Liver (tissue), 3 donors: ENCODE results near the gene CREB3L1.

Experiments used
- CTCF ChIP-seq: fragments of 150-350 bp; IDR thresholded peaks from 2 replicates; pipeline ENCODE4 v1.5.1; 2017; ENCODE audit warnings: improper control_type of control experiment, low read depth, low read length; ENCODE audit not compliant: missing input control
- FOXA1 ChIP-seq: IDR thresholded peaks from 2 replicates; pipeline ENCODE4 v1.6.1; 2016; ENCODE audit warnings: antibody characterized with exemption
- GABPA ChIP-seq, 2 donors: IDR thresholded peaks in 1 of 2; conservative IDR thresholded peaks in 1 of 2; 2 replicates each; pipeline ENCODE4 v1.6.1; 2016; ENCODE audit warnings: antibody characterized with exemption in 2 of 2, mild to moderate bottlenecking in 1 of 2, moderate library complexity in 1 of 2
- HNF4G ChIP-seq: IDR thresholded peaks from 2 replicates; pipeline ENCODE4 v1.6.1; 2016; ENCODE audit warnings: antibody characterized with exemption
- JUND ChIP-seq, 2 donors: IDR thresholded peaks; 2 replicates each; pipeline ENCODE4 v1.6.1; 2016; ENCODE audit warnings: antibody characterized with exemption in 2 of 2
- MAX ChIP-seq: IDR thresholded peaks from 2 replicates; pipeline ENCODE4 v1.6.1; 2016; ENCODE audit warnings: antibody characterized with exemption
- RAD21 ChIP-seq, 2 donors: IDR thresholded peaks; 2 replicates each; pipeline ENCODE4 v1.6.1; 2016; ENCODE audit warnings: antibody characterized with exemption in 2 of 2, mild to moderate bottlenecking in 2 of 2
- REST ChIP-seq: IDR thresholded peaks from 2 replicates; pipeline ENCODE4 v1.6.1; 2016; ENCODE audit warnings: antibody characterized with exemption, mild to moderate bottlenecking
- TAF1 ChIP-seq: conservative IDR thresholded peaks from 2 replicates; pipeline ENCODE4 v1.6.1; 2016; ENCODE audit warnings: antibody characterized with exemption, mild to moderate bottlenecking
- YY1 ChIP-seq: IDR thresholded peaks from 2 replicates; pipeline ENCODE4 v1.6.1; 2016; ENCODE audit warnings: antibody characterized with exemption, mild to moderate bottlenecking
- ZBTB33 ChIP-seq: IDR thresholded peaks from 2 replicates; pipeline ENCODE4 v1.6.1; 2016; ENCODE audit warnings: antibody characterized with exemption
- donor health status: healthy.
- donor health status: healthy.

GRCh38 chr11:46330563-46331281 is 53.3 kb downstream of the CREB3L1 start:
- TF ChIP-seq REST: no peak
- no peak for TF ChIP-seq YY1
- no peak for TF ChIP-seq HNF4G
- TF ChIP-seq CTCF: no peak
- TF ChIP-seq JUND (IDR thresholded peaks at IDR 0.05): no peak
- TF ChIP-seq MAX: no peak
- no peak for TF ChIP-seq TAF1
- no peak for TF ChIP-seq FOXA1
- no peak for TF ChIP-seq GABPA (IDR thresholded peaks at IDR 0.05 in 1 of 2, conservative IDR thresholded peaks at IDR 0.05 in 1 of 2)
- TF ChIP-seq RAD21 (IDR thresholded peaks at IDR 0.05): no peak
- no peak for TF ChIP-seq ZBTB33
